Measurements from ENCODE around the gene ENC1. TPM values are rescaled to one million over a fixed set of nuclear protein-coding genes. Genes with fewer than 3 reads are reported as not detected.
A peak's percentile ranks its signal among the peaks of the same experiment; 100 is the strongest.

Gene ENC1
- total and polyA plus RNA-seq, 2 of the 4 experiments (the other 2 are of a cell fraction): 25.6 to 70.8 TPM

DNA sequence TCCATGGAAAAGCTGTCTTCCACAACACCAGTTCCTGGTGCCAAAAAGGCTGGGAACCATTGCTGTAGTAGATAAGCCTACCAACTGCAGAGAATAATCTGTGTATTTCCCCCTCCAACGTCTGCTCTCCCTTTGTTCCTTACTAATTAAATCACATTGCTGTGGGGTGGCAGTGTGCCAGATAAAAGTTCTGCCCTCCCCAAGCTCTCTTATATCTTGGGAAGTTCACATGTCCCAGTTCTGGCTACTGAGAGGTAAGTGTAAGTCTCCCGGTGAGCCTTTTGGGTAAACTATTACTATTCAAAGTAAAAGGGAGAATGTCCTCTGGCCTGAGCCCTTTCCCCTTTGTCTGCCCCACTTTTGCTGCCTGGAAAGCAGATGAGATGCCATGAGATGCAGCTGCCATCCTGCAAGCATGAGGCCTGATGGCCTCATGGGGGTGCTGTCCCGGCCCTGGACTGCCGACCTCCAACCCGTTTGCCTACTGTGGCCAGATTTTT, 14.7 kb downstream of the ENC1 start:
- H3K36me3 ChIP-seq (ENCODE audit: control insufficient read depth, insufficient read depth, low read length): peaks cover 5% of the 10 kb centered on the region; the same call in 1 of the 2 replicates
- H2AK9ac ChIP-seq (replicated peaks; ENCODE audit: low read depth, low read length, poor library complexity): peak overlapping the region; percentile 34
- H3K9ac ChIP-seq (ENCODE audit: low read depth, low read length): no peak overlapping the region
- ChIA-PET CTCF (interaction anchor here (0.6 to 0.8 kb wide), 3 partner anchors 495 to 594 kb away, joined by 3 to 4 read pairs (median 4); no protein-coding TSS in a partner anchor), POLR2A (ENCODE audit: unreplicated experiment) (no interaction called here)
- no peak overlapping the region for H2BK20ac ChIP-seq (ENCODE audit: low read depth, low read length)
- dilution Hi-C loops (cut with HindIII; ENCODE audit: low sequenced_read_pairs, unreplicated experiment): no loop called here
- no peak overlapping the region for H2AFZ ChIP-seq (replicated peaks; ENCODE audit: low read length, poor library complexity)
- no peak overlapping the region for H3K18ac ChIP-seq (ENCODE audit: low read depth, low read length)
- 0 out of 2 replicates have a peak, but pooled peaks cover 6% of the 10 kb centered on the region for H3K9me1 ChIP-seq (ENCODE audit: insufficient read depth, low read length)
- no peaks in the 10 kb centered on the region for H3K27me3 ChIP-seq (ENCODE audit: control insufficient read depth, insufficient read depth, low read length)
- H3K14ac ChIP-seq (replicated peaks; ENCODE audit: low read depth, low read length): no peak overlapping the region
- no peak overlapping the region for H4K8ac ChIP-seq (ENCODE audit: low read depth in 2 of 2, low read length in 2 of 2)
- no peak overlapping the region for H2AK5ac ChIP-seq (ENCODE audit: low read depth, low read length)
- H3K9me3 ChIP-seq (ENCODE audit: control insufficient read depth, insufficient read depth, low read length): no peaks in the 10 kb centered on the region
- WGBS, 2 experiments (ENCODE audit: extremely low coverage in 2 of 2, insufficient read length in 1 of 2): no CpG with 5 or more reads among the region's 5 CpGs
- H3K4me2 ChIP-seq (ENCODE audit: low read depth, low read length): no peak overlapping the region
- no peak overlapping the region for H2BK15ac ChIP-seq (ENCODE audit: low read depth, low read length)
- H3K79me1 ChIP-seq (ENCODE audit: low read depth in 1 of 2, low read length in 2 of 2): peaks cover 22 to 28% of the 10 kb centered on the region in 2 experiments
- no peak for ATAC-seq (ENCODE audit: low read depth)
- no peak for DNase-seq
- intact Hi-C loops (cut with micrococcal nuclease): no loop called here
- TF ChIP-seq RAD21 (IDR thresholded peaks at IDR 0.05; ENCODE audit: low read length) (no peak), FOS (IDR thresholded peaks at IDR 0.05; ENCODE audit: low read depth, low read length) (no peak), RFX5 (IDR thresholded peaks at IDR 0.05; ENCODE audit: low read depth, low read length) (no peak), NFE2L2 (IDR thresholded peaks at IDR 0.05; ENCODE audit: low read depth, low read length) (no peak), USF2 (IDR thresholded peaks at IDR 0.05; ENCODE audit: low read depth, low read length) (no peak), CEBPB (IDR thresholded peaks at IDR 0.05; ENCODE audit: low read depth, low read length) (no peak), BHLHE40 (IDR thresholded peaks at IDR 0.05; ENCODE audit: low read depth, low read length) (no peak), MAZ (IDR thresholded peaks at IDR 0.05; ENCODE audit: borderline replicate concordance, low read depth, low read length) (no peak)
- TF ChIP-seq, protein P1, sequence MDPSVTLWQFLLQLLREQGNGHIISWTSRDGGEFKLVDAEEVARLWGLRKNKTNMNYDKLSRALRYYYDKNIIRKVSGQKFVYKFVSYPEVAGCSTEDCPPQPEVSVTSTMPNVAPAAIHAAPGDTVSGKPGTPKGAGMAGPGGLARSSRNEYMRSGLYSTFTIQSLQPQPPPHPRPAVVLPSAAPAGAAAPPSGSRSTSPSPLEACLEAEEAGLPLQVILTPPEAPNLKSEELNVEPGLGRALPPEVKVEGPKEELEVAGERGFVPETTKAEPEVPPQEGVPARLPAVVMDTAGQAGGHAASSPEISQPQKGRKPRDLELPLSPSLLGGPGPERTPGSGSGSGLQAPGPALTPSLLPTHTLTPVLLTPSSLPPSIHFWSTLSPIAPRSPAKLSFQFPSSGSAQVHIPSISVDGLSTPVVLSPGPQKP (IDR thresholded peaks at IDR 0.05; ENCODE audit: borderline replicate concordance, low read depth, low read length): no peak
- H2BK5ac ChIP-seq (ENCODE audit: low read depth, low read length, poor library complexity, severe bottlenecking): no peak overlapping the region
- H2BK120ac ChIP-seq (ENCODE audit: low read depth, low read length): no peak overlapping the region
- H3K4me3 ChIP-seq (ENCODE audit: insufficient read depth, low read depth, low read length): no peak overlapping the region
- H4K5ac ChIP-seq (ENCODE audit: low read depth, low read length): no peak overlapping the region
- H3K56ac ChIP-seq (ENCODE audit: extremely low read depth, insufficient read depth, low read length): no peak overlapping the region
- no peak overlapping the region for H3K23ac ChIP-seq (ENCODE audit: low read depth, low read length)
- peaks cover 6% of the 10 kb centered on the region; the same call in 1 of the 2 replicates for H4K20me1 ChIP-seq (ENCODE audit: insufficient read depth, low read length)
- H4K91ac ChIP-seq (ENCODE audit: insufficient read depth, low read depth, low read length): no peak overlapping the region
- BruUV-seq (replicated peaks): no TSS peak
- H3K4ac ChIP-seq (ENCODE audit: low read depth, low read length): no peak overlapping the region; the same call in 1 of the 2 replicates
- in situ Hi-C loops (cut with MboI; ENCODE audit: low sequenced_read_pairs): no loop called here
- no peak overlapping the region for H3K27ac ChIP-seq (ENCODE audit: insufficient read depth, low read length)
- H3K4me1 ChIP-seq (ENCODE audit: control insufficient read depth, insufficient read depth, low read length): peaks cover 4% of the 10 kb centered on the region

All from IMR-90 (cell line).